ENCODE results near the gene DISP3. TPM values are rescaled to one million over a fixed set of nuclear protein-coding genes. Genes with fewer than 3 reads are reported as not detected.

DISP3 gene
- total RNA-seq, 1 donor from 2014 or later = 4.7 TPM

GRCh38 chr1:11473491-11474034 is 5.4 kb upstream of the DISP3 start:
- no peaks in the 10 kb centered on the region for H3K36me3 Mint-ChIP-seq
- H3K27me3 Mint-ChIP-seq = peaks cover 43% of the 10 kb centered on the region
- no peak for DNase-seq (ENCODE audit: extremely low spot score, unreplicated experiment)

DNA sequence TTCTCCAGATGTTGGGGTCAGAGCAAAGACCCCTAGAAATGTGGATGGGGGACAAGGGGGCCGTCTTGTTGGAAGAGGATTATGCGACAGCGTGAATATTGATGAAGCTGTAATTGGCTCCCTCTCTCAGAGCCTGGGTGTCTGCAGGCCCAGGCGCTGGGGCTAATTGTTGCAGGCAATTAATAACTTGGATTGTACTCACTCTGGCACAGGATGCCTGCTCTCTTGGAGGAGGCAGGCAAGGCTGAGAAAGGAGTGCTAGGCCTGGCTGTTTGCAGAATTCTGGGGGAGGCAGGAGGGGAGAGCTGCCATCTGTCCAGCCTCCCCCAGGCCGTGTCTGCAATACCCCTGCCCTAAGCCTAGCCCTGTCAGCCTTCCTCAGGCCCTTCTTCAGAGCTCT is 4.1 kb upstream of the DISP3 start:
- H3K4me1 Mint-ChIP-seq (ENCODE audit: unreplicated experiment) = no peaks in the 10 kb centered on the region

More at GRCh38 chr1:11473491-11474034, 5.4 kb upstream of the DISP3 start:
- H3K9me3 Mint-ChIP-seq = no peaks in the 10 kb centered on the region
- no peak overlapping the region for H3K27ac Mint-ChIP-seq
- TF ChIP-seq CTCF (conservative IDR thresholded peaks at IDR 0.05) = no peak
- no peak overlapping the region for H3K4me3 Mint-ChIP-seq
- no peaks in the 10 kb centered on the region for H3K4me1 Mint-ChIP-seq (ENCODE audit: unreplicated experiment)

DNA sequence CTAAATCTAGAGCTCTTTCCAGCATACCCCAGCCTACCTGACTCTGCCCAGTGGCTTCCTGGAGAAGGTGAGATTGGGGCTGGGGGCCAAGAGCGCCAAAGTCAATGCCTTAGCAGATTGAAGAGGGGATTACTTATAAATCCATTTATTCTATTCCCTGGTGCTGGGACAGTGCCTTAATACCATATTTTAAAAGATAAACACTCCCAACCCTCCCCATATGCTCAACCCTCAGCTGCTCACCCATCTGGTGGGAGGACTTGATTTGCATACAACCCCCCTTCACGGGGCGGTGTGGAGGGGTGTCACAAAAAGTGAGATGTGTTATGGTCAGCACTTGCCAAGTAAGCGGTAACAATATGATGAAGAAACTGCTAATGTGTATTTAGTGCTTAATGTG is 3.2 kb upstream of the DISP3 start:
- Mint-ChIP-seq H3K9me3 (no peaks in the 10 kb centered on the region), H3K27me3 (peaks cover 44% of the 10 kb centered on the region), H3K27ac (no peak overlapping the region), H3K4me3 (no peak overlapping the region), H3K36me3 (no peaks in the 10 kb centered on the region), H3K4me1 (ENCODE audit: unreplicated experiment) (peaks cover 5% of the 10 kb centered on the region)
- no peak for DNase-seq (ENCODE audit: extremely low spot score, unreplicated experiment)
- TF ChIP-seq CTCF (conservative IDR thresholded peaks at IDR 0.05) = no peak

More for the DNA sequence above, 4.1 kb upstream of the DISP3 start:
- Mint-ChIP-seq H3K4me3 (no peak overlapping the region), H3K36me3 (no peaks in the 10 kb centered on the region), H3K27ac (no peak overlapping the region), H3K9me3 (no peaks in the 10 kb centered on the region), H3K27me3 (peaks cover 36% of the 10 kb centered on the region)
- TF ChIP-seq CTCF (conservative IDR thresholded peaks at IDR 0.05) = no peak
- DNase-seq (ENCODE audit: extremely low spot score, unreplicated experiment) = no peak

DNA sequence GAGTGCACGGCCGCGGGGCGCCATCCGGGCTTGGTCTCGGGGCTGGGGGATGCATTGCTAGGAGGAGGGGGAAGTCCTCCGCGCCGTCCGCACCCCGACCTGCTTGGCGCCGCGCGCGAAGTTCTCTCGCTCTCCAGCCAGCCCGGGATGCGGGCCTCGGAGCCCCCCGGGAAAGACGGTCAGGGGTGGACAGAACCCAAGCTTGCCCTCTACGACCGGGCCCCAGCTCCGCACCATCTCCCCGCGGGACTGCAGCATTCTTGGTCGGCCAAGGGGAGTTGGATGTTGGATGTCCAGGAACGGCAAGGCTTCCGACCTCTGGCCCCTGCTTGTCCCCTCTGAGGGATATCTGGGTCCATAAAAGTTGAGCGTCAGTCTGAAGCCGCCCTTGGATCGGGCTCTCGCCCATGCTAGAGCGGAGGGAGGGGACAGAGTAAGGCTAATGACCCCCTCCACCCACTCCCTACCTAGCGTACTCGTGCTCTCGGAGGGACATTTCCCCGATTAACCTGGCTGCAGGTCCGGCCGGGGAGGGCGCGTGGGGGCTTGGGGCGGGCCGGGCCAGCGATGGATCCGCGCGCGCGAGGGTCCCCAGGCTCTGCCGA is 522 bp downstream of the DISP3 start:
- H3K4me3 Mint-ChIP-seq = peak overlapping the region; percentile 84
- no peak for TF ChIP-seq CTCF (conservative IDR thresholded peaks at IDR 0.05)
- H3K27ac Mint-ChIP-seq = no peak overlapping the region
- H3K27me3 Mint-ChIP-seq = peaks cover 51% of the 10 kb centered on the region
- no peak for DNase-seq (ENCODE audit: extremely low spot score, unreplicated experiment)
- H3K4me1 Mint-ChIP-seq (ENCODE audit: unreplicated experiment) = peaks cover 9% of the 10 kb centered on the region
- H3K9me3 Mint-ChIP-seq = no peaks in the 10 kb centered on the region
- no peaks in the 10 kb centered on the region for H3K36me3 Mint-ChIP-seq

DNA sequence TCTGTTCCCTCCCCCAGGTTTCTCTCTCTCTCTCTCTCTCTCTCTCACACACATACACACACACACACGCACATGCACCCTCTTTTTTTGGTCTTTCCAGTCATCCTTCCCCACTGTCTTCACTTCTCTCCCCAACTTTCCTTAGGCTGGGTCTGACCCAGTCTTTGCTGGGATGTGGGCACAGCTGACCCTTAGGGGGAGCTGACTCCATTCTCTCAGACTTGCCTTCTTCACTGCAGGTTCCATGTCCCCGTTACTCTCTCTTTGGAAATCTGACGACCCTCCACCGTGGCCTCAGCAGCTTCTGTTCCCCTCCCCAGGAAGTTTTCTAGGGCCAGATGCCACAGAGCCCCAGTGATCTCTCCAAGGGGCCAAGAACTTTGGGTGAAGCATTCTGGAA is 2.1 kb downstream of the DISP3 start:
- no peak for TF ChIP-seq CTCF (conservative IDR thresholded peaks at IDR 0.05)
- no peaks in the 10 kb centered on the region for H3K9me3 Mint-ChIP-seq
- peak overlapping the region; percentile 84 for H3K4me3 Mint-ChIP-seq
- H3K27me3 Mint-ChIP-seq = peaks cover 56% of the 10 kb centered on the region
- H3K4me1 Mint-ChIP-seq (ENCODE audit: unreplicated experiment) = peaks cover 9% of the 10 kb centered on the region
- no peaks in the 10 kb centered on the region for H3K36me3 Mint-ChIP-seq
- DNase-seq (ENCODE audit: extremely low spot score, unreplicated experiment) = no peak
- H3K27ac Mint-ChIP-seq = peak overlapping the region; percentile 18
